ENCODE measurements around the gene CEBPZ.

DNA sequence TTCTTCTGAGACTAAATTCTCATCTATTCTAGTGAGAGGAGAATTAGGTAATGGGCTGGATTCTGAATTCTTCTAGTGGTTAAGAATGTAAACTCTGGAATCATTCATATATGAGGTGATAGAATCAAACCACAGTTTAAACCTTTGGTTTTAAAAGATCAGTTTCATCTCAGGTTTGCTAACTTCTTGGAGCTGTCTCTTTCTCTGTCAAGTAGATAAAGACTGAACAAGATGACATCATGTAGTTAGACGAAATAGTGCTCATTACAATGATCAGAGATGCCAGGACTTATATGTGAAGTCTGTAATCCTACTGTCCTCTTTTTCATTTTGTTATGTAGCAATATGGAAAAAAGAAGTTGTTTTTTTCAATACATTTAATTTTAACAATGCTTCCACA is 30.2 kb downstream of the CEBPZ start:
- no peak for TF ChIP-seq TCF12 (IDR thresholded peaks at IDR 0.05; ENCODE audit: low read depth)
- no peak for TF ChIP-seq NFIC (IDR thresholded peaks at IDR 0.05)
- TF ChIP-seq RAD21 (IDR thresholded peaks at IDR 0.05; ENCODE audit: low read depth): no peak
